SKM-1 treated with dmso at 0.1 percent for 144 hours (cell line): Measurements from ENCODE around the gene CLCNKB.
"Not testable (repeated sequence)": the region's sequence is repeated elsewhere in the genome, so short reads cannot be mapped to it uniquely, and the experiment has no call there.

Experiments used
- DNase-seq: peaks from one replicate; lab custom pipeline; 2025; ENCODE audit not compliant: unreplicated experiment; lab: John Stamatoyannopoulos, UW

The CLCNKB gene

DNA sequence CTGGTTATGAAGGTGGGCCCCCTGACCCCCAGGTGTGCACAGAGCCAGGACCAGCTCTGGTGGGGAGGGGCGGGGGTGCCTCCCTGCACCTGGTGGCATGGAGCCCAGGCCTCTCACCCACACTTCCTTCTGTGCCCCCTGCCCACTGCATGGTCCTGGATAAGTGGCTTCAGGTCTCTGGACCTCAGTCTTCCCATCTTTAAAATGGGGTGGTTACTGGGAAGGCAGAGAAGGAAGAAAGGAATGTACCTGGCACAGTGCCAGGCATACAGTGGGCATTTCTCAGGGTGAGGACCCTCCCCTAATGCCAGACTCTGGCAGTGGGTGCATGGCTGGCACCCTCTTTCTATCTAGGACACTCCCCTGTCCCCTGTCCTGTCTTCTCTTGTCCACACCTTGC lies 14.3 kb upstream of the CLCNKB start:
- no peak for DNase-seq

DNA sequence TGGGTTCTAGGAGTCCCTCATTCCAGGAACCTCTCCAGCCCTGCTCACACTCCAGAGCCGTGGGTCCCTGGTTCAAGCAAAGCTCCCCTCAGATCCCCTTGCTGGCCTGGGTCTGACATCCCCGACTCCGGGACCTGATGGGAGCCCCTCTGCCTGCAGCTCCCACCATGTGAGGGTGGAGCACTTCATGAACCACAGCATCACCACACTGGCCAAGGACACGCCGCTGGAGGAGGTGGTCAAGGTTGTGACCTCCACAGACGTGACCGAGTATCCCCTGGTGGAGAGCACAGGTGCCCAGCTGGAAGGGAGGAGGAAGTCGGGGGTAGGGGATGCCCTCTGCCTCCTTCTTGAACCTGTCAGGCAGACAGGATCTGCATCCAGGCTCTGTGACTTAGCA lies 12.0 kb upstream of the CLCNKB start:
- DNase-seq, result no peak

GRCh38 chr1:16032388-16033102 lies 11.0 kb upstream of the CLCNKB start:
- peak; percentile 80 for DNase-seq

DNA sequence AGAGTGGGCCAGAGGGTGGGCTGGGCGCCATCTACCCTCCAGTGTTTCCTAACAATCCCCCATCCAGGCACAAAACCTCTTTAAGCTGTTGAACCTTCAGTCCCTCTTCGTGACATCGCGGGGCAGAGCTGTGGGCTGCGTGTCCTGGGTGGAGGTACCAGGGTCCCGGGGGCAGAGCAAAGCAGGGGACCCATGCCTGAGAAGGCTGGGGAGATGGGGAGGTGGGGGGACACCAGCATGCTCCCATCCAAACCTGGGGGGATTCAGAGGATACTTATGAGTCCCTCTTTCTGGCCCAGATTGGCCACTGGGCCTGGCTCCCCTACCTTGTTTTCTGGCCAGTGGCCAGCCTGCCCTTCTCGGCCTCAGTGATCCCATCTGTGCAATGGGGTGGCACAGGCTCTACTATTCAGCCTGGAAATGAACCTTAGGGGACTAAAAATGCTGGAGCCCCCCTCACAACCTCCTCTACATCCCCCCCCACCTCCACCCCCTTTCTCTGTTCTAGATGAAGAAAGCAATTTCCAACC lies 10.4 kb upstream of the CLCNKB start:
- DNase-seq, result not testable (repeated sequence)

DNA sequence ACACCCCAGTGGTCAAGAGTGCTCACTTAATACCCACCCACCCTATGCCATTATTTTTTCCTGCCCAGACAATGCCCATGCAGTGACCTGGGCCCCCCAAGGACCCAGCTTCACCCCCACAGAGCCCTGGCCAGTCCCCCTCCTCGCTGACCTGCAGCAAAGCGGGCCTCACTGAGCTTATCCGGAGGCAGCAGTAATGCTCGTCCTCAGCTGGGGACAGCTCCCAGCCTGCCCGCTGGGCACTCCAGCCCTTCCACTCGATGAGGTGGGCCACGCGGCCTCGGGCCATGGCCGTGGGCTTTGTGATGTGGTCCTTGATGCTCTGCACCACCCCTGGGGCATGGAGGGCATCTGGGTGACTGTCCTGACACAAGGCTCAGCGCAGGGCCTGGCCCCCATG lies 7.1 kb upstream of the CLCNKB start:
- DNase-seq, result not testable (repeated sequence)

DNA sequence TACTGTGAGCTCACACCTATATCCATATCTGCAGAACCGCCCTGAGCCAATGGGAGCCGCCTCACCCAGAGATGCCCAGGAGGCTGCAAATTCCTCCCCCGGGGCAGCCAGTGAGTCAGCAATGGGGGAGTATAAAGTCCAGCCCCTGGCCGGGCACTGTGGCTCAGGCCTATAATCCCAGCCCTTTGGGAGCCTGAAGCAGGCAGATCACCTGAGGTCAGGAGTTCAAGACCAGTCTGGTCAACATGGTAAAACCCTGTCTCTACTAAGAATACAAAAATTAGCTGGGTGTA lies 5.0 kb upstream of the CLCNKB start:
- no peak for DNase-seq

DNA sequence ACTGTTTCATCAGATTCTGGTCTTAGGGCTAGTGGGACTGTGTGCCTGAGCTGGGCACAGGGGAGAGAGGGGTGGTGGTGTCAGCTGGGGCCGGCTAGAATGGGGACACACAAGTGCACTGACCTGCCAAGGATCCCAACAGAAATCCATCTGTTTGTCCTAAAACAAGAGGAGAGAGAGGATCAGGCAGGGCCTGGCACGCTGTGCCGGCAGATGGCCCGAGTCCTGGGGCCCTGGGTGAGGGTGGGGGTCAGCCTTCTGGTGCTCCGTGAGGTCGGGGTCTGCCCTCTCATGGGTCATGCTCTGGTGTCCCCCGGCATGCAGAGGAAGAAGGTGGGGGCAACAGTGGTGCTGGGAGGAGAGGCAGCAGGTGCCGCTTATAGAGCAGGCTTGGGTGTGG lies 3.7 kb upstream of the CLCNKB start:
- not testable (repeated sequence) for DNase-seq

DNA sequence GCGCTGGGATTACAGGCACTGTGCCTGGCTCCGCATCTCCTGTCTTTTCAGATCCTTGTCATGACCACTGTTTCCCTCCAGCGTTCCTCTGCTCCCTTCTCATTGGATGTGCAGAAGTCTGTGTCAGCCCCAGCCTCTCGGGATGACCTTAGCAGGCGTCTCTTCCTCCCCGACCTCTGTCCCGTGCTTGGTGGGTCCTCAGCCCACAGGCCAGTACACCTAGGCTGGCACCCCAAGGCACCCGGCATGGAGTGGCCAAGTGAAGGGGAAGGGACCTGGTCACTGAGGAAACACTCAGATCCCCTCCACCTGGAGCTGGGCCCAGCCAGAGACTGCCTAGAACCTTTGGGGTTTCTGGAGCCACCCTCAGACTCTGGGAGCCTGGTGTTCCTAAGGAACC lies 2.4 kb upstream of the CLCNKB start:
- no peak for DNase-seq

GRCh38 chr1:16042096-16042495 lies 1.5 kb upstream of the CLCNKB start:
- no peak for DNase-seq

DNA sequence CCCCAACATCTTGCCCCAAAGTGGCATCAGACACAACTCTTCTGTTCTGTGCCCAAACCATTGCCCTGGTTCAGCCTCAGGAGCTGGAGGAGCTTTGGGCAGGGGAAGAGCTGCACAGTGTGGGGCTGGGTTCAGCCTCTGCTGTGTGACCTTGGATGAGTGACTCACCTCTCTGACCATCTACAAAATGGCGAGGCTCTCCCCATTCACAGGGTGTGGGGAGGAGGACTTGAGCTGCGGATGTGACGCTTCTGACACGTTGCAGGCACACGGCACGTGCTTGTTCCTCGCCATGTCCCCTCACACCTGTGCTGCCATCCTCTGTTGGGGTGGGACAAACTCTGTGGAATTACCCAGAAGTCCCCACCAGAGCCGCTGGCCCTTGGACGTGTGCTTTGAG lies 928 bp upstream of the CLCNKB start:
- DNase-seq, result not testable (repeated sequence)

GRCh38 chr1:16043950-16044349 lies 368 bp downstream of the CLCNKB start:
- no peak for DNase-seq

- no peak for DNase-seq
Measured at GRCh38 chr1:16046842-16047241, 3.3 kb downstream of the CLCNKB start.

DNA sequence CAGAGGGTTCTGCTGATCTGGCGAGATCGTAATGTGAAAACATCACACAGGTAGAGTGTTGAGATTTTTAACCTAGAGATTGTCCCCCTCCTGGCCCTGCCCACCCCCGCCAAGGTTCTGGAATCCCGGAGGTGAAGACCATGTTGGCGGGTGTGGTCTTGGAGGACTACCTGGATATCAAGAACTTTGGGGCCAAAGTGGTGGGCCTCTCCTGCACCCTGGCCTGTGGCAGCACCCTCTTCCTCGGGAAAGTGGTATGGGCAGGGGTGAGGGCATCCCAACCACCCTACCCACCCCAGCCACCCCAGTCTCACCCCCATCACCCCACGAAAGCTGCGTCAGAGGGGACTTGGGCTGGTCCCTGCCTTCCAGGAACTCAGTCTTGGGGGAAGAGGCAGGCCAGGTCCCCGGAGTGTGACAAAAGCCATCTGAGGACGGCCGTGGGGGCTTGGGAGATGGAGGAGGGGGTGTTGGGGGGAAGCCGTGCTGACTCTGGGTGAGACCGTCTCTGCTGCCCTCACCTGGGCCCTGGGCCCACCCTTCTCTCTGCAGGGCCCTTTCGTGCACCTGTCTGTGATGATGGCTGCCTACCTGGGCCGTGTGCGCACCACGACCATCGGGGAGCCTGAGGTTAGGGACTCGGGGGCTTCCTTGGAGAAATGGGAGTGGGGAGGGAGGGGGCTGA lies 4.4 kb downstream of the CLCNKB start:
- DNase-seq, result no peak

- no peak for DNase-seq
Measured at GRCh38 chr1:16048573-16049189, 5.1 kb downstream of the CLCNKB start.

GRCh38 chr1:16050328-16050727 lies 6.7 kb downstream of the CLCNKB start:
- DNase-seq, result no peak

GRCh38 chr1:16051039-16051438 lies 7.5 kb downstream of the CLCNKB start:
- no peak for DNase-seq

- DNase-seq, result not testable (repeated sequence)
Measured at GRCh38 chr1:16051949-16052348, 8.4 kb downstream of the CLCNKB start.

DNA sequence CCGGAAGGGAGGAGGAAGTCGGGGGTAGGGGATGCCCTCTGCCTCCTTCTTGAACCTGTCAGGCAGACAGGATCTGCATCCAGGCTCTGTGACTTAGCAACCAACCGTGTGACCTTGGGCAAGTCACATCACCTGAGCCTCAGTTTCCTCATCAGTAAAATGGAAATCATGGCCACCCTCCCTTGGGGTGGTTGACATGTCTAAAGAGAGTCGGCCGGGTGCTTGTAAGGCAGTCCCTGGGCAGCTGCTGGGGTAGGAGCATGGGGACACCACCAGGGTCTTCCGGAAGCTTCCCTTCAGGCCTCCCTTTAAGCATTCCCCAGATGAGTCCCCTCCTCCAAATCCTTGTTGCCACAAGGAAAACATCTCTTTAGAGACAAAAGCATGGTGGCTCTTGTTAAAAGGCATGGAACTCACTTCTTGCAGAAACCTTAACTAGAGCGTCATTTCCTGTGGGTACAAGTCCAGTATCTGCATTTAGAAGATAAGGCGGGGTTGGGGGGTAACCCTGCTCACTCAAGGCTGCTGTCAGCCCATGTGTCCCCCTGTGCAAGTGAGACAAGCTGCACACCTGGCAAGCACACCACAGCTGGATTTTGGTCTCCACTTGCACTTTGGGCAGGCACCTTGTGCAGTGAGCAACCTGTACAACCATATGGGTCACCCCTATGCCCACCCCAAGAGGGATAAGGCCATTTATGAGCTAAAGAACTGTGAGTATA lies 10.4 kb downstream of the CLCNKB start:
- no peak for DNase-seq

- no peak for DNase-seq
Measured at GRCh38 chr1:16054598-16055540, 11.3 kb downstream of the CLCNKB start.
